Stimulated activated CD4-positive, alpha-beta T cell treated with anti-CD3 and anti-CD28 coated beads, Interleukin-2, amount 100 ng/mL, for 48 hours (primary cell): Measurements from ENCODE around the gene UBA5.

Experiments used
- DNase-seq, 2 donors: peaks; one replicate each; pipeline ENCODE4 v3.0.0-alpha.2; 2020

Gene UBA5

GRCh38 chr3:132655471-132655870 is 4.7 kb upstream of the UBA5 start:
- DNase-seq = no peak

- DNase-seq = no peak
These were observed 2.0 kb upstream of the UBA5 start for GRCh38 chr3:132657869-132658747.

GRCh38 chr3:132659000-132659364 is 1.1 kb upstream of the UBA5 start:
- DNase-seq = no peak

GRCh38 chr3:132659365-132660051 is 621 bp upstream of the UBA5 start, which contains the start of gene ACAD11:
ACAD11 (minus strand) TSS chr3:132659809; CDS start chr3:132659751, 58 bp downstream.
- peak; percentile 5 to 33 for DNase-seq

GRCh38 chr3:132660811-132661070 is 612 bp downstream of the UBA5 start:
- no peak for DNase-seq

- DNase-seq = no peak
These were observed 972 bp downstream of the UBA5 start for GRCh38 chr3:132661101-132661500.

GRCh38 chr3:132662212-132662611 is 2.1 kb downstream of the UBA5 start:
- no peak for DNase-seq

GRCh38 chr3:132665230-132665745 is 5.2 kb downstream of the UBA5 start:
- DNase-seq = no peak

GRCh38 chr3:132669256-132669777 is 9.2 kb downstream of the UBA5 start:
- no peak for DNase-seq

GRCh38 chr3:132675408-132675807 is 15.3 kb downstream of the UBA5 start:
- no peak for DNase-seq

GRCh38 chr3:132679911-132680310 is 19.8 kb downstream of the UBA5 start:
- DNase-seq = no peak

GRCh38 chr3:132681421-132681820 is 21.3 kb downstream of the UBA5 start:
- no peak for DNase-seq

- no peak for DNase-seq
These were observed 22.1 kb downstream of the UBA5 start for GRCh38 chr3:132682201-132682600.

GRCh38 chr3:132690040-132690439 is 29.9 kb downstream of the UBA5 start:
- no peak for DNase-seq

- no peak for DNase-seq
These were observed 34.9 kb downstream of the UBA5 start for GRCh38 chr3:132694991-132695390.

- no peak for DNase-seq
These were observed 35.3 kb downstream of the UBA5 start for GRCh38 chr3:132695422-132695821.

GRCh38 chr3:132703733-132704132 is 43.6 kb downstream of the UBA5 start:
- DNase-seq = no peak

- no peak for DNase-seq
These were observed 49.6 kb downstream of the UBA5 start for GRCh38 chr3:132709761-132710160.

- no peak for DNase-seq
These were observed 50.2 kb downstream of the UBA5 start for GRCh38 chr3:132710311-132710710.

- DNase-seq = no peak
These were observed 54.0 kb downstream of the UBA5 start for GRCh38 chr3:132713977-132714727.

- DNase-seq = no peak
These were observed 56.2 kb downstream of the UBA5 start for GRCh38 chr3:132716372-132716771.

GRCh38 chr3:132720228-132720627 is 60.1 kb downstream of the UBA5 start:
- no peak for DNase-seq

- no peak for DNase-seq
These were observed 61.5 kb downstream of the UBA5 start for GRCh38 chr3:132721479-132722164.
